ENCODE results near the gene GPR33. TPM values are rescaled to one million over a fixed set of nuclear protein-coding genes. Genes with fewer than 3 reads are reported as not detected.

Gene GPR33, protein sequence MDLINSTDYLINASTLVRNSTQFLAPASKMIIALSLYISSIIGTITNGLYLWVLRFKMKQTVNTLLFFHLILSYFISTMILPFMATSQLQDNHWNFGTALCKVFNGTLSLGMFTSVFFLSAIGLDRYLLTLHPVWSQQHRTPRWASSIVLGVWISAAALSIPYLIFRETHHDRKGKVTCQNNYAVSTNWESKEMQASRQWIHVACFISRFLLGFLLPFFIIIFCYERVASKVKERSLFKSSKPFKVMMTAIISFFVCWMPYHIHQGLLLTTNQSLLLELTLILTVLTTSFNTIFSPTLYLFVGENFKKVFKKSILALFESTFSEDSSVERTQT
- total RNA-seq (not detected), polyA plus RNA-seq (ENCODE audit: insufficient read length in 6 of 6) (not detected)
- long read RNA-seq, donor 1 = 0 reads
- long read RNA-seq, donor 2 = 0 reads
- long read RNA-seq, donor 3 = 0 reads
- long read RNA-seq, donor 4 = 0 reads
- long read RNA-seq, donor 5 = 0 reads
- long read RNA-seq, donor 6 = 0 reads
- long read RNA-seq, donor 7 = 0 reads
- long read RNA-seq, donor 8 = 0 reads
- long read RNA-seq, donor 9 = 0 reads
- long read RNA-seq, donor 10 = 0 reads
- long read RNA-seq, donor 11 = 0 reads
- long read RNA-seq, donor 12 = 0 reads

DNA sequence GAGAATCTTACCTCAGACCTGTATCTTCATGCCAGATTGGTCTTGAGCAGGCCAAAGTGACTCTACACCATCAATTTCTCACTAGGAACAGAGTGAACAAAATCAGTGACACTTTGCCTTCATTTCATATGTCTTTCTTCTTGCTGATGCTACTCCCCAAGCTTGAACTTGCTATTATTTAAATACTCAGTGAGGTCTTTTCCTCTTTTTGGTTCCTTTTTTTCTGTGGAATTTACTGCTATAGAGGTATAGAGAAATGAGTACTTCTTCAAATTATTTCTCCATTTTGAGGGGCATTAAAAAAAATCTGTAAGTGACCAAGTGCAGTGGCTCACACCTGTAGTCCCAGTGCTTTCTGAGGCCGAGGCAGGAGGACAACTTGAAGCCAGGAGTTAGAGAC is at the start of gene GPR33:
GPR33 (minus strand) TSS at position 154 of the 400 bp plus-strand sequence. CDS start 4,074 bp downstream, outside the sequence.
- ATAC-seq (no peak), DNase-seq (no peak)
- Histone ChIP-seq H3K4me1 (no peaks in the 10 kb centered on the region), H3K36me3 (no peaks in the 10 kb centered on the region), H3K9me3 (no peaks in the 10 kb centered on the region), H3K27ac (no peak within 1 kb of the TSS), H3K4me3 (no peak within 1 kb of the TSS), H3K27me3 (no peaks in the 10 kb centered on the region)
- intact Hi-C loops (cut with DNase I) = no loop called here
- TF ChIP-seq, protein P1, sequence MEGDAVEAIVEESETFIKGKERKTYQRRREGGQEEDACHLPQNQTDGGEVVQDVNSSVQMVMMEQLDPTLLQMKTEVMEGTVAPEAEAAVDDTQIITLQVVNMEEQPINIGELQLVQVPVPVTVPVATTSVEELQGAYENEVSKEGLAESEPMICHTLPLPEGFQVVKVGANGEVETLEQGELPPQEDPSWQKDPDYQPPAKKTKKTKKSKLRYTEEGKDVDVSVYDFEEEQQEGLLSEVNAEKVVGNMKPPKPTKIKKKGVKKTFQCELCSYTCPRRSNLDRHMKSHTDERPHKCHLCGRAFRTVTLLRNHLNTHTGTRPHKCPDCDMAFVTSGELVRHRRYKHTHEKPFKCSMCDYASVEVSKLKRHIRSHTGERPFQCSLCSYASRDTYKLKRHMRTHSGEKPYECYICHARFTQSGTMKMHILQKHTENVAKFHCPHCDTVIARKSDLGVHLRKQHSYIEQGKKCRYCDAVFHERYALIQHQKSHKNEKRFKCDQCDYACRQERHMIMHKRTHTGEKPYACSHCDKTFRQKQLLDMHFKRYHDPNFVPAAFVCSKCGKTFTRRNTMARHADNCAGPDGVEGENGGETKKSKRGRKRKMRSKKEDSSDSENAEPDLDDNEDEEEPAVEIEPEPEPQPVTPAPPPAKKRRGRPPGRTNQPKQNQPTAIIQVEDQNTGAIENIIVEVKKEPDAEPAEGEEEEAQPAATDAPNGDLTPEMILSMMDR (IDR thresholded peaks at IDR 0.05) = no peak

DNA sequence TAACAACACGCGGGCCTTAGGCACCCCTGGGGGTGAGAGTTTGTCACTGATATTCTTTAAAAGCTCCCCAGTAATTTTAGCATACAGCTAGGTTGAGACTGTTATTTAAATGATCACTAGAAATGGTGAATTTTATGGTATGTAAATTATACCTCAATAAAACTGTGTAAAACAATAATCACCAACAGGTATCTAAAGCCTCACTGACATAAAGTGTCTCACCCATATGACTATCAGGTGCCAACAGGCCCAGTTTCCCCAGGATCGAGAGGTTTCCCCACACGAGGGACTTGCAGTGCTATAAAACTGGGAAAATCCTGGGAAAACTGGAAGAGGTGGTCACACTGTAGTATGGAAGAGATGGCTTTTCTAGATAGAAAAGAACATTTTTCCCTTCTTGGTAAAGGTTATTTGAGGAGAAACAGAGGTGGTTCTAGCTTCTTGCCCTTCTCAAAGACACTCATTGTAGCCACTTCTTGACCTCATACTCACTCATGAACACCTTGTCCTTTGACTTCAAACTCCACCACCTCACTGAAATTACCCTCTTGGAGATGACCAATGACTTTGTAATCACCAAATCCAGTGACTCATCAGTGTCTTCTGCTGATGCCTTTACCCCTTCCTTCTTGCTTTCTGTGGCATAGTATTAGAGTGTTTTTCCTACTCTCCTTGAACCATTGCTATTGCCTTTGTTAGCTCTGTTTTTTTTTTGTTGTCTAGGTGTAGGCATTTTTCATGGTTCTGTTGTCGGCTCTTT is 48.5 kb upstream of the GPR33 start:
- no peak overlapping the region for H3K27ac ChIP-seq
- DNase-seq = no peak
- H3K4me1 ChIP-seq = no peaks in the 10 kb centered on the region
- H3K4me3 ChIP-seq = no peak overlapping the region
- no peaks in the 10 kb centered on the region for H3K9me3 ChIP-seq
- ATAC-seq = no peak
- TF ChIP-seq, protein P1 (IDR thresholded peaks at IDR 0.05) = no peak
- intact Hi-C loops (cut with DNase I) = no loop called here
- no peaks in the 10 kb centered on the region for H3K27me3 ChIP-seq
- no peaks in the 10 kb centered on the region for H3K36me3 ChIP-seq

DNA sequence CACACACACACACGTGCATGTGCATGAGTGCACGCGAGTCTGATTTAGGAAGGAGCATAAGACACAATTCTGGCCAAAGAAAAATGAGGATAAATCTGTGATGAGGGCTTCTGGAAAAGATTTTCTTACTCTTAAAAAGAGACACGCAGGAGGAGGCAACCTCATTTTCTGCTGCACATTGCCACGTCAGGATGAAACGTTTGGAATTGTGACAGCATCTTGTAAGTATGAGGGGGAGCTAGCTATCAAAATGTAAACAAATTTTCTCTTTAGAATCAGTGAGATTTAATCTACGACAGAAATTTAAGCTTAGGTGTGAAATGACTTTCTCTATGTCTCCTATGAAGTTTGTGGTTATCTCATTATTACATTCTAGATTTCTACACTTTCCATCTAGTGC is 42.3 kb upstream of the GPR33 start:
- TF ChIP-seq, protein P1 (IDR thresholded peaks at IDR 0.05) = no peak
- no peaks in the 10 kb centered on the region for H3K4me1 ChIP-seq
- intact Hi-C loops (cut with DNase I) = no loop called here
- ATAC-seq (no peak), DNase-seq (no peak)
- H3K36me3 ChIP-seq = no peaks in the 10 kb centered on the region
- no peaks in the 10 kb centered on the region for H3K9me3 ChIP-seq
- no peak overlapping the region for H3K4me3 ChIP-seq
- H3K27me3 ChIP-seq = no peaks in the 10 kb centered on the region
- H3K27ac ChIP-seq = no peak overlapping the region

DNA sequence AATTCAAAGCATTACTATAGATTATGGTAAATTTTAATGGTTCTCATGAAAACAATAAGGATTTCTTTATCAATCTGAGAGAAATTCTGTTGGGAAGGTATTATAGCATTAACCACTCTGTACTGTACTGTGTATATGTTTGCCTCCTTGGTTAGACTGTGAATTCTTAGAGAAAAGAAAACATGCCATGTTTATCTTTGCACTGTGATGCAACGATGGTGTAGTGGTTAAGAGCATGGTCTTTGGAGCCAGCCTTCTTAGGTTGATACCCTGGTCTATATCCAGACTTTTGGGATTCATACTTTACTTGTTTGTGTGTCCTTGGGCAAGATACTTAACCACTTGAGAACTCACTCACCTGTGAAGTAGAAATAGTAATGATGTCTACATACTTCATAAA is 41.2 kb upstream of the GPR33 start:
- H3K4me3 ChIP-seq = no peak overlapping the region
- TF ChIP-seq, protein P1 (IDR thresholded peaks at IDR 0.05) = no peak
- H3K4me1 ChIP-seq = no peaks in the 10 kb centered on the region
- ATAC-seq (no peak), DNase-seq (no peak)
- H3K36me3 ChIP-seq = no peaks in the 10 kb centered on the region
- intact Hi-C loops (cut with DNase I) = no loop called here
- H3K9me3 ChIP-seq = no peaks in the 10 kb centered on the region
- H3K27me3 ChIP-seq = no peaks in the 10 kb centered on the region
- H3K27ac ChIP-seq = no peak overlapping the region

DNA sequence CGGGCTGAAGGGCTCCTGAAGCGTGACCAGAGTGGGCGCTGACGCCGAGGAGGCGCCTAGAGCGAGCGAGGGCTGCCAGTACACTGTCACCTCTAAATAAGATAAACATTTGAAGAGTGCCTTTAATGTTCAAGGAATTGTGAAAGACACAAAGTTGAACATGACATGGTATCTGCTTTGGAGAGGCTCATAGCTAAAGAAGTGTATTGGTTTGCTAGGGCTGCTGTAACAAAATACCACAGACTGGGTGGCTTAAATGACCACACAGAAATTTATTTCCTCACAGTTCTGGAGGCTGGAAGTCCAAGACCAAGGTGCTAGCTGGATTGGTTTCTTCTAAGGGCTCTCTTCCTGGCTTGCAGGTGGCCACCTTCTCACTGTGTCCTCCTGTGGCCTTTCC is 39.7 kb upstream of the GPR33 start:
- intact Hi-C loops (cut with DNase I) = no loop called here
- TF ChIP-seq, protein P1 (IDR thresholded peaks at IDR 0.05) = no peak
- Histone ChIP-seq H3K36me3 (no peaks in the 10 kb centered on the region), H3K4me3 (no peak overlapping the region), H3K27me3 (no peaks in the 10 kb centered on the region), H3K9me3 (no peaks in the 10 kb centered on the region), H3K27ac (no peak overlapping the region), H3K4me1 (no peaks in the 10 kb centered on the region)
- DNase-seq (no peak), ATAC-seq (no peak)

All from left lung (tissue), 14 donors.